Common myeloid progenitor, CD34-positive (primary cell): ENCODE results near the gene IQUB. TPM values are rescaled to one million over a fixed set of nuclear protein-coding genes. Genes with fewer than 3 reads are reported as not detected.

Experiments
- CTCF ChIA-PET: fragments of 350-600 bp; sonication (Branson Sonifier 250); formaldehyde crosslinking; loops from one replicate; lab custom pipeline; 2021; ENCODE audit warnings: antibody characterized with exemption; lab: Charles Lee
- POLR2A ChIA-PET: fragments of 350-600 bp; sonication (Branson Sonifier 250); formaldehyde crosslinking; loops from one replicate; lab custom pipeline; 2021; ENCODE audit warnings: antibody characterized with exemption; lab: Charles Lee
- DNase-seq, 3 donors: peaks; one replicate each; pipeline versions ENCODE4 v3.0.0 to v3.0.0-alpha.2; 2013
- H3K27ac ChIP-seq, 2 experiments: 1 replicate in 1 of 2; 2 replicates in 1 of 2; pipeline ENCODE4 v1.7.0; 2013; ENCODE audit warnings: inconsistent platforms in 2 of 2, low read length in 2 of 2, mild to moderate bottlenecking in 2 of 2, low read depth in 1 of 2, moderate library complexity in 1 of 2; ENCODE audit not compliant: severe bottlenecking in 2 of 2, insufficient read depth in 1 of 2, poor library complexity in 1 of 2
- H3K27me3 ChIP-seq, 5 experiments: replicated peaks in 2 of 5; 1 replicate in 3 of 5; 2 replicates in 2 of 5; pipeline versions ENCODE4 v1.6.1 to v1.7.0; 2013; ENCODE audit warnings: low read length in 4 of 5, mild to moderate bottlenecking in 2 of 5, moderate library complexity in 2 of 5, inconsistent platforms in 1 of 5; ENCODE audit not compliant: insufficient read depth in 5 of 5, control insufficient read depth in 4 of 5
- H3K36me3 ChIP-seq, 4 experiments: 1 replicate in 2 of 4; 2 replicates in 2 of 4; pipeline versions ENCODE4 v1.6.1 to v1.7.0; 2013; ENCODE audit warnings: low read length in 3 of 4, control low read depth in 1 of 4, mild to moderate bottlenecking in 1 of 4; ENCODE audit not compliant: control insufficient read depth in 4 of 4, insufficient read depth in 4 of 4
- H3K4me1 ChIP-seq, 4 experiments: 1 replicate in 3 of 4; 2 replicates in 1 of 4; pipeline versions ENCODE4 v1.6.1 to v1.7.1; 2013; ENCODE audit warnings: low read length in 3 of 4, mild to moderate bottlenecking in 3 of 4, control low read depth in 1 of 4, inconsistent platforms in 1 of 4, moderate library complexity in 1 of 4; ENCODE audit not compliant: control insufficient read depth in 4 of 4, insufficient read depth in 4 of 4; ENCODE audit errors: control extremely low read depth in 1 of 4
- H3K4me3 ChIP-seq, 7 experiments: 1 replicate in 4 of 7; 2 replicates in 3 of 7; pipeline versions ENCODE4 v1.5.1 to v1.7.0; 2013; ENCODE audit warnings: mild to moderate bottlenecking in 7 of 7, low read length in 6 of 7, moderate library complexity in 6 of 7, inconsistent platforms in 2 of 7, low read depth in 2 of 7, control low read depth in 1 of 7; ENCODE audit not compliant: insufficient read depth in 4 of 7, control insufficient read depth in 1 of 7; ENCODE audit errors: extremely low read depth in 1 of 7
- H3K9me3 ChIP-seq, 5 experiments: 1 replicate in 4 of 5; 2 replicates in 1 of 5; pipeline versions ENCODE4 v1.6.1 to v1.7.1; 2013; ENCODE audit warnings: low read length in 4 of 5, mild to moderate bottlenecking in 2 of 5, inconsistent platforms in 1 of 5, low read depth in 1 of 5, moderate library complexity in 1 of 5; ENCODE audit not compliant: control insufficient read depth in 4 of 5, insufficient read depth in 2 of 5; ENCODE audit errors: control extremely low read depth in 1 of 5
- WGBS: methylation state at CpG from one replicate; pipeline ENCODE4 v1.1.5; 2013; ENCODE audit not compliant: insufficient coverage; 5-methylcytosine and 5-hydroxymethylcytosine counted together
- polyA plus RNA-seq: library from polyadenylated mRNA; unstranded; fragments of 120-200 nt; gene quantifications from one replicate; pipeline ENCODE4 v1.2.1, GENCODE V29; 2013

Gene IQUB
- polyA plus RNA-seq: 0.22 TPM

DNA sequence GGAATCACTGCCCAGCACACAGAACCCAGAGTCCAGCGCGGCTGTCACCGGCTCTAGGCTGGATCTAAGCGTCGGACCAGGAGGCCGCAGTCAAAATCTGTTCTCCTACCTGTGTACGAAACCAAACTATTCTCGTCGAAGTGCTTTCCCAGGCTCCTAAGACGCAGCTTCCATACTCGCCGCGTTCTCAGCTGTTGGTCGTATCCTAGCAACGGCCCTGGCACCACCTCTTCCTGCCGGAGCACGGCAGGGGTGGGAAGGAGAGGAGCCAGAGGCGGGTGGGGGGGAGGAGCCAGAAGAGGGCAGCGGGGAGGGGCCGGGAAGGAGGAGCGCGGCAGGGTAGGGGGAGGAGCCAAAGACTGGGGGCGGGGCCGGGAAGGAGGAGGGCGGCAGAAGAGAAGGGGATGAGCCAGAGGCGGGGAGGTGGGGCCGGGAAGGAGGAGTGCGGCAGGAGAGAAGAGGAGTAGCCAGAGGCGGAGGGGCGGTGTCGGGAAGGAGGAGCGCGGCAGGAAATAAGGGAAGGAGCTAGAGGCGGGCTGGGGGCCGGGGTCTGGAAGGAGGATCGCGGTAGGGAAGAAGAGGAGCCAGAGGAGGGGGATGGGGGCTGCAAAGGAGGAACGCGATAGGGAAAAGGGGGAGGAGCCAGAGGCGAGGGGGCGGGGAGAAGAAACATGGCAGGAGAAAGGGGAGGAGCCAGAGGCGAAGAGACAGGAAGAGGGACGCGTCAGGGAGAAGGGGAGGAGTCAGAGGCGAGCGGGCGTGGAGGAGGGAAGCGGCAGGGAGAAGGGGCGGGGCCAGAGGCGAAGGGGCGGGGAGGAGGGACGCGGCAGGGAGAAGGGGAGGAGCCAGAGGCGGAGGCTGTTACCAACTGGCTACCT lies at the start of gene IQUB:
TSS of gene IQUB (minus strand) at position 213 of the 878 bp plus-strand sequence. CDS start 22,255 bp downstream, outside the sequence.
- WGBS: under 1% methylated on average over 46 of the region's 54 CpGs
- POLR2A ChIA-PET: interaction anchor here (0.5 to 0.8 kb wide), 3 partner anchors 14 to 214 kb away, joined by 3 read pairs; partner anchors contain the start of genes NDUFA5 and WASL
- DNase-seq: peak; percentile 94 to 96 (median 95)
- CTCF ChIA-PET: interaction anchor here (0.6 to 2.8 kb wide), 5 partner anchors 23 to 1712 kb away, joined by 3 to 20 read pairs (median 3); partner anchors contain the start of gene NDUFA5
- H3K9me3 ChIP-seq: no peaks in the 10 kb centered on the region
- H3K27me3 ChIP-seq: peaks cover 4 to 22% (median 6%) of the 10 kb centered on the region in 5 experiments
- peak within 1 kb of the TSS in 1 of 2 experiments; percentile 64 for H3K27ac ChIP-seq
- H3K4me3 ChIP-seq: peak within 1 kb of the TSS; percentile 63 to 88 (median 74)
- peaks cover 0 to 17% (median 13%) of the 10 kb centered on the region in 4 experiments for H3K4me1 ChIP-seq
- no peaks in the 10 kb centered on the region for H3K36me3 ChIP-seq

- H3K4me3 ChIP-seq: no peak overlapping the region
- H3K27me3 ChIP-seq: peaks cover 0 to 10% (median 0%) of the 10 kb centered on the region in 5 experiments
- H3K4me1 ChIP-seq: no peaks in the 10 kb centered on the region
- WGBS: 100% methylated on average over 2 of the region's 4 CpGs
- no peaks in the 10 kb centered on the region for H3K36me3 ChIP-seq
- CTCF ChIA-PET: interaction anchor here (1.6 kb wide), 1 partner anchor 288 kb away, joined by 3 read pairs; no protein-coding TSS in a partner anchor
- H3K27ac ChIP-seq: no peak overlapping the region
- no peak for DNase-seq
- no peaks in the 10 kb centered on the region for H3K9me3 ChIP-seq
- POLR2A ChIA-PET: interaction anchor here (0.6 kb wide), 1 partner anchor 39 kb away, joined by 3 read pairs; no protein-coding TSS in a partner anchor
These were observed 49.4 kb upstream of the IQUB start for GRCh38 chr7:123583821-123584220.

- POLR2A ChIA-PET: no interaction called here
- Histone ChIP-seq H3K4me1 (no peaks in the 10 kb centered on the region), H3K36me3 (no peaks in the 10 kb centered on the region), H3K9me3 (no peaks in the 10 kb centered on the region), H3K4me3 (no peak overlapping the region), H3K27me3 (peaks cover 0 to 14% (median 3%) of the 10 kb centered on the region in 5 experiments), H3K27ac (no peak overlapping the region)
- CTCF ChIA-PET: interaction anchor here (0.6 to 1.9 kb wide), 3 partner anchors 11 to 291 kb away, joined by 3 to 6 read pairs (median 4); no protein-coding TSS in a partner anchor
- WGBS: no CpG with 5 or more reads among the region's 2 CpGs
- no peak for DNase-seq
These were observed 46.7 kb upstream of the IQUB start for GRCh38 chr7:123581162-123581459.

- DNase-seq: peak in 2 of 3 donors; percentile 48 to 55
These were observed 46.2 kb upstream of the IQUB start for GRCh38 chr7:123580406-123581161.

GRCh38 chr7:123579416-123579815 lies 45.0 kb upstream of the IQUB start:
- ChIA-PET POLR2A (no interaction called here), CTCF (no interaction called here)
- no peaks in the 10 kb centered on the region for H3K4me1 ChIP-seq
- DNase-seq: no peak
- no peaks in the 10 kb centered on the region for H3K9me3 ChIP-seq
- peaks cover 0 to 14% (median 3%) of the 10 kb centered on the region in 5 experiments for H3K27me3 ChIP-seq
- H3K27ac ChIP-seq: no peak overlapping the region
- H3K4me3 ChIP-seq: no peak overlapping the region
- no peaks in the 10 kb centered on the region for H3K36me3 ChIP-seq

More at GRCh38 chr7:123580406-123581161, 46.2 kb upstream of the IQUB start:
- ChIA-PET CTCF (interaction anchor here (1.3 to 1.9 kb wide), 2 partner anchors 11 to 292 kb away, joined by 4 to 6 read pairs; no protein-coding TSS in a partner anchor), POLR2A (no interaction called here)
- no peak overlapping the region for H3K4me3 ChIP-seq
- no peaks in the 10 kb centered on the region for H3K4me1 ChIP-seq
- peaks cover 0 to 14% (median 3%) of the 10 kb centered on the region in 5 experiments for H3K27me3 ChIP-seq
- H3K36me3 ChIP-seq: no peaks in the 10 kb centered on the region
- H3K27ac ChIP-seq: no peak overlapping the region
- WGBS: 47% methylated on average over 7 of the region's 8 CpGs
- H3K9me3 ChIP-seq: no peaks in the 10 kb centered on the region

DNA sequence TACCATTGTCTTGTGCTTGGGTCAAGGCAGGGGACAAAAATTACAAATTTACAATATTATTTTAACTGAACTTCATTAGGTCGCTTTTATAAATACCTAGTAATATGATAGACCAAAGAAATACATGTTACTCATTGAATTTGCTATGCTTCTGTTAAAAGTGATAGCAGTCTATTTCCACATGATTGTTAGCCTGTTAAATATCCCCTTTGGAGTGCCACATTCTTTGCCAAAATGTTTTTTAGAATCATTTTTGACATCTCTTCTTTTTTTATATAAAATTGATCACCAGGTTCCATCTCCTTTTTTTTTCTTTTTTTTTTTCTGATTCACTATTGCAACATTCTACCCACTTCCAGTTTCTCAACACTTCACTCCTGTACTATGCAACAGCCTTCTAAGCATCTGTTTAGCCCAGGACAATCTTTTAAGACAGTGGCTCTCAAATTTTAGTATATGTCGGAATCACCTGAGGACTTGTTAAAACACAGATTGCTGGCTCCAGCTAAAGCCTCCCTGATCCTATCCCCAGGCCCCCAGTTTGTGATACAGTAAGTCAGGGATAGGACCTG lies 39.6 kb upstream of the IQUB start:
- Histone ChIP-seq H3K4me3 (no peak overlapping the region), H3K4me1 (peaks cover 0 to 3% (median 1%) of the 10 kb centered on the region in 4 experiments), H3K9me3 (no peaks in the 10 kb centered on the region), H3K36me3 (no peaks in the 10 kb centered on the region), H3K27ac (no peak overlapping the region), H3K27me3 (peaks cover 0 to 7% (median 3%) of the 10 kb centered on the region in 5 experiments)
- DNase-seq: no peak
- ChIA-PET POLR2A (no interaction called here), CTCF (interaction anchor here (1.3 kb wide), 1 partner anchor 14 kb away, joined by 3 read pairs; no protein-coding TSS in a partner anchor)
- 100% methylated on average over 1 of the region's 2 CpGs for WGBS
